PC-9 (cell line): ENCODE results near the gene SERPINI1. TPM values are rescaled to one million over a fixed set of nuclear protein-coding genes. Genes with fewer than 3 reads are reported as not detected.

Experiments
- BruUV-seq: library from RNA; stranded (reverse); fragments of 400-500 nt; replicated peaks from 2 replicates; lab custom pipeline; 2021; lab: Mats Ljungman, UMichigan
- CTCF ChIA-PET: fragments of 300-600 bp; sonication (Branson Sonifier 250); formaldehyde crosslinking; loops from one replicate; lab custom pipeline; 2022; ENCODE audit warnings: antibody characterized with exemption; lab: Charles Lee
- POLR2A ChIA-PET: fragments of 300-600 bp; sonication (Branson Sonifier 250); formaldehyde crosslinking; loops from one replicate; lab custom pipeline; 2022; ENCODE audit warnings: antibody characterized with exemption; ENCODE audit not compliant: unreplicated experiment; lab: Charles Lee
- DNase-seq, 2 experiments: peaks; one replicate each; pipeline versions ENCODE4 v3.0.0 to v3.0.0-alpha.2; 2015 to 2022; ENCODE audit warnings: mixed read lengths in 1 of 2
- H2AFZ ChIP-seq: fragments of 200-600 bp; sonication (generic); 2 replicates; pipeline ENCODE4 v1.8.1; 2017; ENCODE audit warnings: antibody characterized with exemption
- H3F3A ChIP-seq: fragments of 200-600 bp; sonication (generic); 2 replicates; pipeline ENCODE4 v1.8.1; 2017; ENCODE audit warnings: antibody characterized with exemption, mild to moderate bottlenecking, low read depth; ENCODE audit not compliant: insufficient read depth
- H3K27ac ChIP-seq: fragments of 200-600 bp; sonication (generic); 2 replicates; pipeline ENCODE4 v1.6.1; 2016; ENCODE audit warnings: mixed run types
- H3K27me3 ChIP-seq: fragments of 200-600 bp; sonication (generic); 2 replicates; pipeline ENCODE4 v1.6.1; 2016; ENCODE audit warnings: low read depth, mixed run types; ENCODE audit not compliant: insufficient read depth
- H3K36me3 ChIP-seq: fragments of 200-600 bp; sonication (generic); 2 replicates; pipeline ENCODE4 v1.6.1; 2016; ENCODE audit warnings: low read depth, mixed run types
- H3K4me1 ChIP-seq: fragments of 200-600 bp; sonication (generic); replicated peaks from 2 replicates; pipeline ENCODE4 v1.6.1; 2016; ENCODE audit warnings: mixed run types; ENCODE audit not compliant: insufficient read depth
- H3K4me2 ChIP-seq: fragments of 200-600 bp; sonication (generic); 2 replicates; pipeline ENCODE4 v1.6.1; 2017; ENCODE audit warnings: mixed run types
- H3K4me3 ChIP-seq: fragments of 200-600 bp; sonication (generic); 2 replicates; pipeline ENCODE4 v1.6.1; 2016; ENCODE audit warnings: mixed run types
- H3K79me2 ChIP-seq: fragments of 200-600 bp; sonication (generic); 2 replicates; pipeline ENCODE4 v1.6.1; 2017; ENCODE audit warnings: low read depth, mixed run types
- H3K9me2 ChIP-seq: fragments of 200-600 bp; sonication (generic); 2 replicates; pipeline ENCODE4 v1.8.1; 2017; ENCODE audit warnings: mild to moderate bottlenecking; ENCODE audit not compliant: insufficient read depth
- H3K9me3 ChIP-seq: fragments of 200-600 bp; sonication (generic); 2 replicates; pipeline ENCODE4 v1.8.1; 2016; ENCODE audit warnings: low read depth; ENCODE audit not compliant: insufficient read depth
- H4K20me1 ChIP-seq: fragments of 200-600 bp; sonication (generic); 2 replicates; pipeline ENCODE4 v1.8.1; 2017; ENCODE audit not compliant: insufficient read depth
- CTCF ChIP-seq: fragments of 200-600 bp; sonication (generic); conservative IDR thresholded peaks from 2 replicates; pipeline ENCODE4 v1.6.1; 2017; ENCODE audit warnings: mixed run types, antibody characterized with exemption, mild to moderate bottlenecking, moderate library complexity
- EZH2 ChIP-seq: fragments of 200-600 bp; sonication (generic); IDR thresholded peaks from 2 replicates; pipeline ENCODE4 v1.8.0; 2017; ENCODE audit warnings: antibody characterized with exemption, low read depth
- intact Hi-C: fragments of 100-400 bp; cut with micrococcal nuclease; formaldehyde crosslinking; loops from one replicate; pipeline ENCODE4 v1.10.0; 2022; ENCODE audit not compliant: unreplicated experiment
- total RNA-seq: library from RNA; stranded (reverse); gene quantifications from 2 replicates; pipeline ENCODE4 v1.2.3, GENCODE V29; 2021

Gene SERPINI1
- total RNA-seq, 1 experiment from 2014 or later = 2.4 TPM

GRCh38 chr3:167811031-167811430, 75.5 kb downstream of the SERPINI1 start:
- no peaks in the 10 kb centered on the region for H3K4me1 ChIP-seq
- POLR2A ChIA-PET = no interaction called here

GRCh38 chr3:167813169-167814123, 77.9 kb downstream of the SERPINI1 start:
- TF ChIP-seq CTCF = no peak
- no peak for TF ChIP-seq EZH2
- Histone ChIP-seq H4K20me1 (no peaks in the 10 kb centered on the region), H2AFZ (no peak overlapping the region; the same call in 1 of the 2 replicates), H3K4me2 (no peak overlapping the region), H3K27me3 (no peaks in the 10 kb centered on the region), H3K27ac (no peak overlapping the region), H3K9me2 (no peaks in the 10 kb centered on the region), H3F3A (no peaks in the 10 kb centered on the region), H3K4me1 (no peaks in the 10 kb centered on the region), H3K36me3 (no peaks in the 10 kb centered on the region), H3K79me2 (no peaks in the 10 kb centered on the region), H3K4me3 (no peak overlapping the region), H3K9me3 (no peaks in the 10 kb centered on the region)
- BruUV-seq = no TSS peak
- ChIA-PET POLR2A (no interaction called here), CTCF (no interaction called here)
- intact Hi-C loops = no loop called here
- DNase-seq = no peak

More at GRCh38 chr3:167811031-167811430, 75.5 kb downstream of the SERPINI1 start:
- no TSS peak for BruUV-seq
- H3F3A ChIP-seq = no peaks in the 10 kb centered on the region
- intact Hi-C loops = no loop called here
- H3K4me3 ChIP-seq = no peak overlapping the region
- H3K27me3 ChIP-seq = no peaks in the 10 kb centered on the region
- no peak overlapping the region for H3K4me2 ChIP-seq
- TF ChIP-seq EZH2 (no peak), CTCF (no peak)
- H4K20me1 ChIP-seq = no peaks in the 10 kb centered on the region
- H3K36me3 ChIP-seq = no peaks in the 10 kb centered on the region
- H3K79me2 ChIP-seq = no peaks in the 10 kb centered on the region
- H3K9me3 ChIP-seq = no peaks in the 10 kb centered on the region
- no peak for DNase-seq
- CTCF ChIA-PET = no interaction called here
- H3K9me2 ChIP-seq = no peaks in the 10 kb centered on the region
- H3K27ac ChIP-seq = no peak overlapping the region
- no peak overlapping the region for H2AFZ ChIP-seq

GRCh38 chr3:167814441-167814951, 79.0 kb downstream of the SERPINI1 start:
- no peak overlapping the region for H2AFZ ChIP-seq
- no peaks in the 10 kb centered on the region for H3F3A ChIP-seq
- H3K36me3 ChIP-seq = no peaks in the 10 kb centered on the region
- ChIA-PET CTCF (no interaction called here), POLR2A (no interaction called here)
- DNase-seq = no peak
- no peaks in the 10 kb centered on the region for H4K20me1 ChIP-seq
- no peak overlapping the region for H3K27ac ChIP-seq
- no peaks in the 10 kb centered on the region for H3K9me3 ChIP-seq
- no peaks in the 10 kb centered on the region for H3K4me1 ChIP-seq
- H3K4me2 ChIP-seq = no peak overlapping the region
- no peaks in the 10 kb centered on the region for H3K79me2 ChIP-seq
- H3K27me3 ChIP-seq = no peaks in the 10 kb centered on the region
- intact Hi-C loops = no loop called here
- H3K4me3 ChIP-seq = no peak overlapping the region
- BruUV-seq = no TSS peak
- no peak for TF ChIP-seq CTCF
- H3K9me2 ChIP-seq = no peaks in the 10 kb centered on the region
